Stomach (tissue), 4 donors: ENCODE results near the gene NRXN2.

Experiments
- POLR2A ChIP-seq, 4 donors: fragments of 450-650 bp; IDR thresholded peaks; one replicate each; pipeline ENCODE4 v1.6.1; 2016; ENCODE audit warnings: antibody characterized with exemption in 4 of 4, control low read depth in 2 of 4, mild to moderate bottlenecking in 1 of 4, moderate library complexity in 1 of 4
- POLR2AphosphoS5 ChIP-seq, 3 donors: sonication (generic); formaldehyde crosslinking; IDR thresholded peaks; one replicate each; pipeline ENCODE4 v1.6.1; 2016; ENCODE audit warnings: antibody characterized with exemption in 3 of 3
- TF ChIP-seq, protein P1 (sequence below), 7 experiments: fragments of 450-650 bp in 4 of 7; fragments of 200-600 bp in 3 of 7; sonication (generic) in 3 of 7; IDR thresholded peaks; one replicate each; pipeline ENCODE4 v1.5.1; 2016 to 2019; ENCODE audit warnings: antibody characterized with exemption in 7 of 7, control low read depth in 2 of 7, mild to moderate bottlenecking in 1 of 7

DNA sequence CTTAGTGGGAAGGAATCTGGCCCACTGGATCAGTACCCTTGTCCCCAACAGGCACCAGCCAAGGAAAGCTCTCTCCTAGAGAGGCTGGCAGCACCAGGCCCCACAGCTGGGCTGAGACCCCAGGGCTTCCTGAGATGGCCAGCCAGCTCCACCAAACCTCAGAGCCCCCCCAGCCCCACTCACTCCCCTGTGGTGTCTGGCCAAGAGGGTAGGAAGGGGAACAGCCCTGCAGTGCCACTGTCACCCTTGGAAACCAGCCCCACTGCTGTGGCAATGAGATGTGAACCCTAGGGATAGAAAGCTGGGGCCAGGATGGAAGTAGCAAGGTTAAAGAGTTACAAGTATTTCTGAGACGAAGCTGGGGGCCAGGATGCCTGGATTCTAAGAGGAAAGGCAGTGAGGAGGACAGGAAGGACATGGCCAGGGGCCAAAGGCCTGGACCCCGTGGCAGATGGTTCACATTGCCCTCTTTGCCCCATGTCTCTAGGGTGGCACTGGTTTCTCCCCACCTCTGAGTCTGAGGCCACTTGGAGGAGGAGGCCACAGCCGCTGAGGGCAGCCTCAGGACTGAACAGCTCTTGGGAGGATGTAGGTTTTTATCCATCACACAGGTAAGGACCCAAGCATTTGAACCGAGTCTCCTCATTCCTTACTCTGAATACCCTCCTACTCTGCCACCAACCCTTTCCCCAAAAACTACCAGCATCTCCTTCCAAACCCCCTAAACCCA lies 28.8 kb downstream of the NRXN2 start:
- TF ChIP-seq, protein P1, sequence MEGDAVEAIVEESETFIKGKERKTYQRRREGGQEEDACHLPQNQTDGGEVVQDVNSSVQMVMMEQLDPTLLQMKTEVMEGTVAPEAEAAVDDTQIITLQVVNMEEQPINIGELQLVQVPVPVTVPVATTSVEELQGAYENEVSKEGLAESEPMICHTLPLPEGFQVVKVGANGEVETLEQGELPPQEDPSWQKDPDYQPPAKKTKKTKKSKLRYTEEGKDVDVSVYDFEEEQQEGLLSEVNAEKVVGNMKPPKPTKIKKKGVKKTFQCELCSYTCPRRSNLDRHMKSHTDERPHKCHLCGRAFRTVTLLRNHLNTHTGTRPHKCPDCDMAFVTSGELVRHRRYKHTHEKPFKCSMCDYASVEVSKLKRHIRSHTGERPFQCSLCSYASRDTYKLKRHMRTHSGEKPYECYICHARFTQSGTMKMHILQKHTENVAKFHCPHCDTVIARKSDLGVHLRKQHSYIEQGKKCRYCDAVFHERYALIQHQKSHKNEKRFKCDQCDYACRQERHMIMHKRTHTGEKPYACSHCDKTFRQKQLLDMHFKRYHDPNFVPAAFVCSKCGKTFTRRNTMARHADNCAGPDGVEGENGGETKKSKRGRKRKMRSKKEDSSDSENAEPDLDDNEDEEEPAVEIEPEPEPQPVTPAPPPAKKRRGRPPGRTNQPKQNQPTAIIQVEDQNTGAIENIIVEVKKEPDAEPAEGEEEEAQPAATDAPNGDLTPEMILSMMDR (IDR thresholded peaks at IDR 0.05): no peak
- no peak for TF ChIP-seq POLR2A (IDR thresholded peaks at IDR 0.05)
- TF ChIP-seq POLR2AphosphoS5 (IDR thresholded peaks at IDR 0.05): no peak
